ENCODE measurements around the gene SIRPA.

Gene SIRPA

DNA sequence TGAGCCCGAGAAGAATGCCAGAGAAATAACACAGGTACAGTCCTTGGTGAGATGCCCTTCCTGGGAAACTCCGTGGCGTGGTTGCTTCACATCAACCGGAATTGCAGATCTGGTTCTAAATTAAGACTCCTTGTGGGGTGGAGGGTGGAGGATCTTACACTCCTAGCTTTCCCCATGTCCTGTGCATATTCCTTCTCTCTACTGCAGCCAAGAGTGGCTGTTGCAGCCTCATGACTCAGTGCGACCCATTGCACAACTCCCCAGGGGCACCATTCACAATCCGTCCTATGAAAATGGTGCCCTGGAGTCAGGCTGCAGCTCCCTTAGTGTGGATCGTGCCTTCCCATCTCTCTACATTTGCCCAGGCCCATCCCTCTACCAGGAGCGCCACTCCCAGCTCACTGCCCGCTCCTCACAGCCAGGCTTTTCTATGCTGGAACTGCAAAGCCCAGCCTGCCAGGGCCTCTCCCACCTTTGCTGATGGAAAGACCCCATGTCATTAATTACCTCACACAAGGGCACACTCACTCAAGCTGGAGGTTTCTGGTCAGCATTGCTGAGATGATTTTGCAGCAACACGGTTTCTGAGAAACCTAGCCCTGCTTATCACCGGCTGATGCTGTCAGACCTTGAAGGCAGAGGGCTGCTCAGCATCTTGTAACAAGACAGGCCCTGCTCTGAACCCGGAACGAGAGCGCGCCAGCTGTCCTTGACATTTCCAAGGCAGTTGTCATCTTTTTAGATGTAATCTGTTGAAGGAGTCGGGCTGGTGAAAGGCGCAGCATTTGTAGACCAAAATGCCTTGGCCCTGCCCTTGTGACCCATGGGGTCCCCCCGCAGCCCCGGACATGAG is 39.7 kb downstream of the SIRPA start:
- DNase-seq: peak; percentile 86

DNA sequence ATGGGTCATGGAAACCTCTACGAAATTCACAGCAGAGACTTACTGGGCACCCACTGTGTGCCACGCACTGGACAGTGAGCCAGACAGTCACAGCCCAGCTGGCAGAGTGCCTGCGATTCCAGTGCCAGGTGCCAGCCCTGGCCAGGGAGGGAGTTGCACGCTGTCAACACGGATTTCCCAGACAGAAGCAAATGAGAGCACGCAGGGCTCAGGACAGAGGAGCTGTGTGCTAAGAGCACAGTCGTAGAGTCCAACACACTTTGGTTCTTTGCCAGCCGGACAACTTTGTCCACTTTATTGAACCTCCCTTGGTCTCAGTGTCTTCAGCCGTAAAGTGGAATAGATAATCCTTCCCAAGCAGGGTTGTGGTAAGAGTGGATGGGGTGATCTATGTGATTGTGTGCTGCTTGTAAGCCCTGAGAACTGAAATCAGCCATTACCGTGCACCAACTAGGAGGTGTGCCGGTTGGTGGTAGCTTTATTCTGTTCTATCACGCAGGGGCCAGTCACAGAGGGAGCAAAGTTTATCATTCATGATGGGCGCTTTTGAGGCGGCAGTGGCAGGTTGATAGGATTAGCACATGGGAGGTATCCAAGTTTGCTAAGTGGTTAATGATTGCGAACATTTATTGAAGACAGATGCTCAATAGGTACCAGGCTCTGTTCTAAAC is 40.6 kb downstream of the SIRPA start:
- DNase-seq: no peak

DNA sequence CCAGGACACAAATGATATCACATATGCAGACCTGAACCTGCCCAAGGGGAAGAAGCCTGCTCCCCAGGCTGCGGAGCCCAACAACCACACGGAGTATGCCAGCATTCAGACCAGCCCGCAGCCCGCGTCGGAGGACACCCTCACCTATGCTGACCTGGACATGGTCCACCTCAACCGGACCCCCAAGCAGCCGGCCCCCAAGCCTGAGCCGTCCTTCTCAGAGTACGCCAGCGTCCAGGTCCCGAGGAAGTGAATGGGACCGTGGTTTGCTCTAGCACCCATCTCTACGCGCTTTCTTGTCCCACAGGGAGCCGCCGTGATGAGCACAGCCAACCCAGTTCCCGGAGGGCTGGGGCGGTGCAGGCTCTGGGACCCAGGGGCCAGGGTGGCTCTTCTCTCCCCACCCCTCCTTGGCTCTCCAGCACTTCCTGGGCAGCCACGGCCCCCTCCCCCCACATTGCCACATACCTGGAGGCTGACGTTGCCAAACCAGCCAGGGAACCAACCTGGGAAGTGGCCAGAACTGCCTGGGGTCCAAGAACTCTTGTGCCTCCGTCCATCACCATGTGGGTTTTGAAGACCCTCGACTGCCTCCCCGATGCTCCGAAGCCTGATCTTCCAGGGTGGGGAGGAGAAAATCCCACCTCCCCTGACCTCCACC is 42.2 kb downstream of the SIRPA start:
- no peak for DNase-seq

- no peak for DNase-seq
Observed at GRCh38 chr20:1938464-1939269, 43.5 kb downstream of the SIRPA start.

GRCh38 chr20:1939270-1939595 is 44.0 kb downstream of the SIRPA start:
- no peak for DNase-seq

DNA sequence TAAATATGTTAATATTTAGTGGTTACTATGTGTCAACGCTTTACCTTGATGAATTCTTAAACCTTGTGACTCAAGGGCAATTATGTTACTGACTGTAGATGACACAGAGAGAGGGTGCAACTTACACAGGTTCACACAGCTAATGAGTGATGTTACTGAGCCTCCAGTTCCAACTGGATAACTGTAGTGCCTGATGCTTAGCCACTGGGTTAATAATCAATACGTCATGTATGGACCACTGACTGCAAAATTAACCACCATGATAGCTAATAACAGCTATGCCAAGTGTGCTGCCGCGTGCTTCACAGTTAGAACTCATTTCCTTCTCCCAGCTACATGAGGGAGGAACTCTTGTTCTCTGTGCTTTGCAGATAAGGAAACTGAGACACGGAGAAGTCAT is 45.4 kb downstream of the SIRPA start:
- DNase-seq: no peak

- DNase-seq: peak; percentile 63
Observed at GRCh38 chr20:1941226-1941625, 46.0 kb downstream of the SIRPA start.

DNA sequence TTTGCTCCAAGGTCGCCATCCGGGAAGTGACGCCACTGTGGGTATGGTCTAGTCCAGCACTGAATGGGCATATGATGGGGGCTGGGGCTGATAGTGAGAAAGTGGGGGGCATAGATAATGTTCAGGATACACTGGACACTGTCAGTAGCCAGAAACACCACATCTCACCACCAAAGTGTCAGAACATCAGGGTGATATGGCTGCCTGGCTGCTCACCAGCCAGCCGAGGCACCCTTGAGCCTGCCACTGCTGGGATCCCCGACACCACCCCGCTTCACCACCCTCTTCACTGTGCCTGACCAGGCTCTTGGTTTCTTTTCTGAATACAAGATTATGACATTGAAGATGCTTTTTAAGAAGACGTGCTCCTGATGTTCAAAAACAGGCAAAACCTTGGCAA is 46.9 kb downstream of the SIRPA start:
- DNase-seq: no peak

- DNase-seq: no peak
Observed at GRCh38 chr20:1942486-1943274, 47.5 kb downstream of the SIRPA start.

GRCh38 chr20:1943275-1944002 is 48.2 kb downstream of the SIRPA start:
- no peak for DNase-seq

DNA sequence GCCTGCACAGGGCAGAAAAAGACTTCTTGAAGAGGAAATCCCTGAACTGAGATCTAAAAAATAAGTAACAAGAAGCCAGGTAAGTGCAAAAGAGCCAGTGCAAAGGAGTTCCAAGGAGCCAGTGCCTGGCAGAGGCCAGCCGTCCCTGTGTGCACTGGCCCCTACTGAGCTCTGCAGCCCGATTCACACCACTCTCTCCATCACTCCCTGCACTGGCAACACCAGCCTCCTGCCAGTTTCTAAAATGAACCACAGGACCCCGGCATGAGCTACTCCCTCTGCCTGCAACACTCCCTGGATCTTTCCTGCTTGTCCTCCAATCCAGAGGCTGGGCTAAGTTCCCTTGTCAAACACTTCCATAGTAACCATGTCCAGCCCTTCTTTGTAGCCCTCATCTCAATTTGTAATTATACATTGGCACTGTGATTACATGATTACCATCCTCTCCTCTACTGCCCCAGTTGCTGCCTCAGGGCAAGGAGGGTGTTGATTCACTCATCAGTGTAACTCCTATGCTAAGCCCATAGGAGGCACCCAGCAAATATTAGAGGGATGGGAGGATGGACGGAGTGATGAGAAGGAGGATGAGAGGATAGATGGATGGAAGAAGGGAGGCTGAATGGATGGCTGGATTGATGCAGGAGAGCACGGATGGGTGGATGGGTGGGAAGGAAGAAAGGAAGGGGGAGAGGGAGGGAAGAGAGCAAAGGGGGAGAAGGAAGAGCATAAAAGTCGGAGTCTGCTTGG is 49.3 kb downstream of the SIRPA start:
- no peak for DNase-seq

DNA sequence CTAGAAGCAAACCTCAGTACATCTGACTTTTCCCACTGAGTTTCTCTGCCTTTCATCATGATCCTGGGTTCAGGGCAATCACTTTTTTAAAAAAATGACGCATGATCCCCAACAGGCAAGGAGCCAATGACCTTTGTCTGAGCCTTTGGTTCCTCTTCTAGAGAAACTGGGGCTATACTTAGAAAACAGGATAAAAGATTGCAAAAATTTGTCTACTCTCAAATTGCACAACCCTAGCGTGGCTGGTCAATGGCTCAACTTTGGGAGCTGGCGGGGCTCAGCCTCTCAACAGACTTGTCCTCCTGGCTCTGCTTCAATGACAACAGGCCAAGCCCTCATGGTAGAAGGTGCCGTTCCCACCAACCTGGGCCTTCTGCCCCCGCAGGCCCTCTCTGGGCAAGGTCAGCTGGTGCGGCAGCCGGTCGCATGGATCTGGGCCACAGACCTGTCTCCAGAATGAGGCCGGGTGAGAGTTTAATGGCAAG is 50.0 kb downstream of the SIRPA start:
- peak; percentile 56 for DNase-seq

GRCh38 chr20:1945660-1946059 is 50.5 kb downstream of the SIRPA start:
- no peak for DNase-seq

- DNase-seq: no peak
Observed at GRCh38 chr20:1946442-1946761, 51.2 kb downstream of the SIRPA start.

DNA sequence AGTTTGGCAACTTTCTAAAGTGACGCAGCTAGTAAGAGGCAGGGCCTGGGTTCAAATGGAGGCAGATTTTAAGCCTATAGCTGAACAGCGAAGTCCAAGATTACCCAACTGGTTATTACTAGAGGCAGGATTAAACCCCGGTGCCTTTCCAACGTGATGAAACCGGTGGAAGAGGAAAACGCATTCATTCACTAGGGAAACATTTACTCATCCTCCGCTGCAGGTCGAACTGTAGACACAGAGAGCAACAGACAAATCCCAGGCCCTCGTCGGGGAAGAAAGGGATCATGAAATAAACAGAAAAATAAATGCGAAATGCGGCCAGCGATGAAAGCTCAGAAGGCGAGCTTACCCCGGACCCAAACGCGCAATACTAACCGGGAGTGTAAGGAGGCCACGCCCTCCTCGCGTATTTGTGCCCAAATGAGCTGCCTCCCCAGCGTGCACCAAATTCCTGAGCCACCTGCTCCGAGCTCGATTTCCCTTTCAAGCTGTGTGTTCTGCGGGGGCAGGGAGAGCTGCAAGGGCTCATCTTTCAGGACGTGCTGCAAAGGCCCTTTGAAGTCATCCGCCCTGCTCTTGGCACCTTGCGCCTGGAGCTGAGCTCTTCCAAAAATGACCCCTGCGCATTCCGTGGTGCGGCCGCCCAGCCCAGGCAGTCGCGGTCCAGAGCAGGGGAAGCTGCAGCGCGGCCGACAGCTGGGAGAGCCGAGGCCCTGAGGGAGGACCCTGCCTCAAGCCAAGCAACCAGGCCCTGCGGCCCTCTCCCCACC is 51.7 kb downstream of the SIRPA start:
- DNase-seq: peak; percentile 17

DNA sequence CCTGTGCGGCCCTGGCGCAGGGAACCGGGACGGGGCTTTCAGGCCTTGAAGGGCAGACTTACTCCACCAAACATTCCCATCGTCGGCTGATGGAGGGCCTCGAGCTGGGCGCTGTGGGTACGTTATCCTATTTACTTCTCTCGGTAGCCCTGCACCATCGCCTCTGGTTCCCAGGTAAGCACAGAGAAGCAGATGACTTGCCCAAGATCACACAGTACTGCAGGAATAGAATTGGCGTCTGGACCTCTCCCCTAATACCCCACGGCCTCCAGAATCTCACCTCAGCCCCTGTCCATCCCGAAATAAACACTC is 52.3 kb downstream of the SIRPA start:
- no peak for DNase-seq

- DNase-seq: peak; percentile 16
Observed at GRCh38 chr20:1949347-1950100, 54.3 kb downstream of the SIRPA start.

DNA sequence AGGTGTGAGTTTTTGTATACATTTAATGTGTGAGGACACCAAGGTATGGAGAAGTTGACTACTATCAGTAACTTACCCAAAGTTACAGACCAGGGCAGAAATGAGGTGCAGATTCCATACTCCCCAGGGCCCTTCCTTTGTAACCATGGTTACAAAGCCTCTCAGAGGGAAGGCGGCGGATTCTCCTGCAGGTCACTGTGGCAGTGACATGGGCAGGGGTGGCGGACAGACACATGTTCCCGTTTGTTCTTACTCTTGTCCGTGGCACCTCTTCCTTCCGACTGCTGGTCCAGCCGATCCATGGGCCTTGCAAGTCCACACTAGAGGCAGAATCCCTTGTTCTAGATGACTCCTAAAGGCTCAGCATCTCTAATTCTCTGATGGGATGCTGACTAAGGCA is 55.6 kb downstream of the SIRPA start:
- DNase-seq: no peak

DNA sequence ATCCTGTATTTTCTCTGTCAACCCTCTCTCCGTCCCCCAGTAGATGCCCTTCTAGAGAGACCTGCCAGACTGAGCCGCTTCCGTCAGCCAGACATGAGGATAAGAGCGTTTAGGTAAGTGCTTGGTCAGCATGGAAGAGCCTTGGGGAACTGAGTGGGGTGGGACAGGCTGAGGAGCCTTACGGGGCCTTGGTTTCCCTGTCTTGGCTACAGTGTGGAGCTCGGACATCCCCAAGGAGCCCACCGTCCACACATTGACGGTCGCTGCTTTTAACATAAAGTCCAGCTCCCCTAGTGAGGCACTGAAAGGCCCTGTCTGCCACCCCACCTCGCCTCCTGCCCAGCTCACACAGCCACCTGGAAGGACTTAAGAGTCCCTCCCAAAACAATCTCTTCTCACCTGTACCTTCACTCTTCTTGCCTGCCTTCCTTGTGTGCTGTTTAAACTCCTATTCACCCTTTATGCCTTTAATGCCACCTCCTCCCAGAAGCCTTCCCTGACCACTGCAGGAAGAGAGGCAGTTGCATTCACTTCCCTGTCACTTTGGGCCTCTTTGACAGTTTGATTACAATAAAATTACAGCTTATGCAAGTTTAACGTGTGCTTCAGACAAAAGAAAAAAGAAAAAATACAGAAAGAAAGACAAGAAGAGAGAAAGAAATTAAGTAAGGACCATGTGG is 56.4 kb downstream of the SIRPA start:
- DNase-seq: no peak

Data from fibroblast of upper back skin (primary cell).